Measurements from ENCODE around the gene PCYT2. TPM values are rescaled to one million over a fixed set of nuclear protein-coding genes. Genes with fewer than 3 reads are reported as not detected.

PCYT2 gene
- total and polyA plus RNA-seq, 2 donors (not counting 3 experiments of a cell fraction or from before 2014, with no cell fraction given): 52.0 to 57.1 TPM

DNA sequence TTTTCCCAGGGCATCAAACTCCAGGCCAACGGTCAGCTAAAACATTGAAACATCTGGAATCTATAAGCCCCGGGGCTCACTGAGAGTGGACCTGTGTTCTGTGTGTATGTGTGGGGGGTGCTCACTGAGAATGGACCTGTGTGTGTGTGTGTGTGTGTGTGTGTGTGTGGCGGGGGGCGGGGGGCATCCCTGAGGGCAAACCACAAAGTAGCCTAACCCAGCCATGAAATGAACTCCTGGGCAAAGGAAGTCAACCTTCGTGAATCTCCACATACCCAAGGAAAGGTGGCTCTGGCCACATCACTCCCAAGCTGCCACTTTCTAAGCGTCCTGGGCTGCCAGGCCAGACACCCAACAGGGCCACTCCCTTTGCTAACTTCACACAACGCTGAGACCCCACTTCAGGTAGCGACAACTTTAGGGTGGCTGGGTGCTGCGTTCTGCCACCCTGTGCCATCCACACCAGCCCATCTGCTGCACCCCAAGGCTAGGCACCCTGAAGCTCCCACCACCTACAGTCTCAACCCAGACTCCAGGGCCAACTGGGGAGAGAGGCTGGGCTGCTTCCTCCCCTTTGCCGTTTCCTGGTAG lies 14.8 kb upstream of the PCYT2 start:
- intact Hi-C loops (cut with micrococcal nuclease) (loop anchor here (1.0 to 5.0 kb wide), 4 partner anchors 65 to 228 kb away; partner anchors contain the start of genes CENPX, LRRC45 and P4HB), dilution Hi-C loops (cut with MboI; ENCODE audit: extremely low pct_ligation_motif_present, low sequenced_read_pairs) (no loop called here)
- H3K4me1 ChIP-seq (ENCODE audit: control insufficient read depth, extremely low read depth, insufficient read depth, low read length): peaks cover 17% of the 10 kb centered on the region
- H3K36me3 ChIP-seq (ENCODE audit: control insufficient read depth in 2 of 2, extremely low read depth in 1 of 2, insufficient read depth in 2 of 2, low read length in 2 of 2): peaks cover 0 to 12% of the 10 kb centered on the region in 2 experiments
- no peaks in the 10 kb centered on the region for H3K9me1 ChIP-seq (replicated peaks; ENCODE audit: control insufficient read depth, extremely low read depth, insufficient read depth, low read length)
- no peaks in the 10 kb centered on the region for H3K27me3 ChIP-seq (ENCODE audit: control insufficient read depth in 2 of 2, insufficient read depth in 2 of 2, low read length in 2 of 2)
- ChIA-PET CTCF (interaction anchor here (1.1 to 3.0 kb wide), 6 partner anchors 9 to 105 kb away, joined by 3 to 24 read pairs (median 8); partner anchors contain the start of gene NOTUM), POLR2A (interaction anchor here (0.6 to 1.2 kb wide), 4 partner anchors 9 to 213 kb away, joined by 4 to 10 read pairs (median 4); partner anchors contain the start of gene ANAPC11)
- FAIRE-seq: no peak
- no peak for DNase-seq (ENCODE audit: low read depth, low spot score)
- peaks cover 57% of the 10 kb centered on the region for H3K79me2 ChIP-seq (ENCODE audit: control insufficient read depth, insufficient read depth, low read length)
- peak overlapping the region; percentile 79 for H3K4me2 ChIP-seq (ENCODE audit: insufficient read depth, low read length)
- TF ChIP-seq, protein P1, sequence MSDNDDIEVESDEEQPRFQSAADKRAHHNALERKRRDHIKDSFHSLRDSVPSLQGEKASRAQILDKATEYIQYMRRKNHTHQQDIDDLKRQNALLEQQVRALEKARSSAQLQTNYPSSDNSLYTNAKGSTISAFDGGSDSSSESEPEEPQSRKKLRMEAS (IDR thresholded peaks at IDR 0.05; ENCODE audit: insufficient read depth, insufficient read length): no peak
- peak; percentile 30 for TF ChIP-seq POLR2A (IDR thresholded peaks at IDR 0.05; ENCODE audit: low read depth, low read length)
- H3K27ac ChIP-seq (ENCODE audit: insufficient read depth, low read depth, low read length): peak overlapping the region; percentile 77
- no peak overlapping the region for H2AFZ ChIP-seq (ENCODE audit: low read depth, low read length)
- H3K9ac ChIP-seq (replicated peaks; ENCODE audit: extremely low read depth, insufficient read depth, low read length): peak overlapping the region; percentile 94
- no peaks in the 10 kb centered on the region for H4K20me1 ChIP-seq (replicated peaks; ENCODE audit: control insufficient read depth, extremely low read depth, insufficient read depth, low read length)
- no TSS peak for BruUV-seq (replicated peaks)
- no peaks in the 10 kb centered on the region for H3K9me3 ChIP-seq (replicated peaks; ENCODE audit: control insufficient read depth, insufficient read depth, low read length)
- peak overlapping the region in 2 of 3 experiments; percentile 49 to 64 for H3K4me3 ChIP-seq (replicated peaks in 1 of 3; ENCODE audit: insufficient read depth in 1 of 3, low read depth in 1 of 3, low read length in 3 of 3)

DNA sequence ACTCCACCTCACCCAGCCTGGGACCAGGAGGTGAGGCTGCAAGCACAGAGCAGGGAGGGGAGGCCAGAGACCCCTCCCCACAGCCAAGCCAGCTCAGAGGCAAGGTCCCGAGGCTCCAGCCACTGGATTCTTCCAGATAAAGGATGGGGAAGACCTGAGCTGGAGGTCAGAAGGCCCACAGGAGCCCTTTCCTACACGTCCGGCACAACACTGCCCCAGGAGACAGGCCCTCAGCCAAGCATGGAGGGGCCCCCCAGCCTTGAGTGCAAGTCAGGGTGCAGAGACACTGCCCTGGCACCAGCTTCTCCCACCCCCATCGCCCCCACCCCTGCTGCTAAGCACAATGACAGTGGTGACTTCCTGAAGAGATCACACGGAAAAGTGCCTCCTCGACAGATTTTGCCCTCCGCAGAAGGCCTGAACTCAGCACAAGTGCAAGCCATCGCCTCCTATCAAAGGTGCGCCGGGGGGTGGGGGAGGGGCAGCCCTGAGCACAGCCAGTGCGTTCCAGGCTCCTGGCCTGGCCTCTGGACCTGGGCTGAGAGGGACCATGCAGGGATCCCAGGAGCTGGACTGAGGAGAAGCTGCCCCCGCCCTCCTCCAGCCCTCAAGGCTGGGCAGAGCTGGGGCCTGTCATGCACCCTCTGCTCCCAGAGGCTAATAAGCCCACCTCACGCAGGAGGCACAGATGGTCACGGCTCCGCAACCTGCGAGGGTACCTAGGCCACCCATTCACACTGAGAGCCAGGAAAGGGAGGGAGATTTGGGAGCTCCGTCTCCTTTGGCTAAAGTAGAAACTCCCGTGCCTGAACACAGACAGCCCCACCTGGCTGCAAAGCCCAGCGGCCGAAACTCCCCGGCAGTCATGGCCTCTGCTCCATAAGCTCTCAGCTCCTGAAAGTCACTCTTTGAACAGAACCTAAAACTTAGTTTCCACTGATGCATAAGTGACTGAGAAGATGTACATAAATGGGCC lies 13.6 kb upstream of the PCYT2 start:
- Histone ChIP-seq H3K4me3 (replicated peaks in 1 of 3; ENCODE audit: insufficient read depth in 1 of 3, low read depth in 1 of 3, low read length in 3 of 3) (no peak overlapping the region), H3K9me1 (replicated peaks; ENCODE audit: control insufficient read depth, extremely low read depth, insufficient read depth, low read length) (no peaks in the 10 kb centered on the region), H3K79me2 (ENCODE audit: control insufficient read depth, insufficient read depth, low read length) (peaks cover 68% of the 10 kb centered on the region), H2AFZ (ENCODE audit: low read depth, low read length) (no peak overlapping the region), H3K27me3 (ENCODE audit: control insufficient read depth in 2 of 2, insufficient read depth in 2 of 2, low read length in 2 of 2) (no peaks in the 10 kb centered on the region), H3K4me2 (ENCODE audit: insufficient read depth, low read length) (no peak overlapping the region), H3K9ac (replicated peaks; ENCODE audit: extremely low read depth, insufficient read depth, low read length) (no peak overlapping the region), H3K36me3 (ENCODE audit: control insufficient read depth in 2 of 2, extremely low read depth in 1 of 2, insufficient read depth in 2 of 2, low read length in 2 of 2) (peaks cover 0 to 19% of the 10 kb centered on the region in 2 experiments), H3K27ac (ENCODE audit: insufficient read depth, low read depth, low read length) (no peak overlapping the region), H4K20me1 (replicated peaks; ENCODE audit: control insufficient read depth, extremely low read depth, insufficient read depth, low read length) (no peaks in the 10 kb centered on the region), H3K9me3 (replicated peaks; ENCODE audit: control insufficient read depth, insufficient read depth, low read length) (no peaks in the 10 kb centered on the region), H3K4me1 (ENCODE audit: control insufficient read depth, extremely low read depth, insufficient read depth, low read length) (peaks cover 17% of the 10 kb centered on the region)
- TF ChIP-seq POLR2AphosphoS5 (IDR thresholded peaks at IDR 0.05; ENCODE audit: insufficient read depth, low read depth, low read length) (no peak), MYC (IDR thresholded peaks at IDR 0.05; ENCODE audit: low read depth, low read length) (no peak), JUN (IDR thresholded peaks at IDR 0.05; ENCODE audit: borderline replicate concordance, insufficient read depth, insufficient read length, low read depth) (no peak), POLR2A (IDR thresholded peaks at IDR 0.05; ENCODE audit: low read depth, low read length) (no peak), GATA2 (IDR thresholded peaks at IDR 0.05; ENCODE audit: insufficient read depth, insufficient read length, low read depth, low read length) (no peak), FOS (IDR thresholded peaks at IDR 0.05; ENCODE audit: borderline replicate concordance, insufficient read depth, low read length) (no peak), EZH2 (IDR thresholded peaks at IDR 0.05; ENCODE audit: borderline replicate concordance, low read depth, low read length, severe bottlenecking) (no peak)
- TF ChIP-seq, protein P2, sequence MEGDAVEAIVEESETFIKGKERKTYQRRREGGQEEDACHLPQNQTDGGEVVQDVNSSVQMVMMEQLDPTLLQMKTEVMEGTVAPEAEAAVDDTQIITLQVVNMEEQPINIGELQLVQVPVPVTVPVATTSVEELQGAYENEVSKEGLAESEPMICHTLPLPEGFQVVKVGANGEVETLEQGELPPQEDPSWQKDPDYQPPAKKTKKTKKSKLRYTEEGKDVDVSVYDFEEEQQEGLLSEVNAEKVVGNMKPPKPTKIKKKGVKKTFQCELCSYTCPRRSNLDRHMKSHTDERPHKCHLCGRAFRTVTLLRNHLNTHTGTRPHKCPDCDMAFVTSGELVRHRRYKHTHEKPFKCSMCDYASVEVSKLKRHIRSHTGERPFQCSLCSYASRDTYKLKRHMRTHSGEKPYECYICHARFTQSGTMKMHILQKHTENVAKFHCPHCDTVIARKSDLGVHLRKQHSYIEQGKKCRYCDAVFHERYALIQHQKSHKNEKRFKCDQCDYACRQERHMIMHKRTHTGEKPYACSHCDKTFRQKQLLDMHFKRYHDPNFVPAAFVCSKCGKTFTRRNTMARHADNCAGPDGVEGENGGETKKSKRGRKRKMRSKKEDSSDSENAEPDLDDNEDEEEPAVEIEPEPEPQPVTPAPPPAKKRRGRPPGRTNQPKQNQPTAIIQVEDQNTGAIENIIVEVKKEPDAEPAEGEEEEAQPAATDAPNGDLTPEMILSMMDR (IDR thresholded peaks at IDR 0.05; ENCODE audit: extremely low read depth in 1 of 2, insufficient read depth in 1 of 2, low read depth in 1 of 2, low read length in 2 of 2): no peak
- TF ChIP-seq, protein P1 (IDR thresholded peaks at IDR 0.05; ENCODE audit: insufficient read depth, insufficient read length): no peak
- BruUV-seq (replicated peaks): no TSS peak
- DNase-seq (ENCODE audit: low read depth, low spot score): no peak
- dilution Hi-C loops (cut with MboI; ENCODE audit: extremely low pct_ligation_motif_present, low sequenced_read_pairs) (no loop called here), intact Hi-C loops (cut with micrococcal nuclease) (loop anchor here (5.0 kb wide), 1 partner anchor 77 kb away; no protein-coding TSS in a partner anchor)
- ChIA-PET CTCF (no interaction called here), POLR2A (no interaction called here)
- FAIRE-seq: no peak

Measured in endothelial cell of umbilical vein (primary cell).